GM12801 (cell line): ENCODE data around the gene TMEM87A.

ENCODE experiments used
- CTCF ChIP-seq: IDR thresholded peaks from one replicate; pipeline ENCODE4 v1.5.1; 2011; ENCODE audit warnings: control low read depth; ENCODE audit not compliant: insufficient read length; ENCODE audit errors: extremely low read depth

Gene TMEM87A

GRCh38 chr15:42264795-42265194 lies 8.4 kb downstream of the TMEM87A start:
- TF ChIP-seq CTCF = no peak

- TF ChIP-seq CTCF = no peak
Observed at GRCh38 chr15:42253300-42253699, 19.9 kb downstream of the TMEM87A start.

GRCh38 chr15:42240823-42241222 lies 32.4 kb downstream of the TMEM87A start:
- no peak for TF ChIP-seq CTCF

GRCh38 chr15:42239528-42240182 lies 33.6 kb downstream of the TMEM87A start:
- TF ChIP-seq CTCF = no peak

GRCh38 chr15:42233107-42233506 lies 40.1 kb downstream of the TMEM87A start:
- no peak for TF ChIP-seq CTCF

GRCh38 chr15:42232606-42233005 lies 40.6 kb downstream of the TMEM87A start:
- no peak for TF ChIP-seq CTCF

- no peak for TF ChIP-seq CTCF
Observed at GRCh38 chr15:42231088-42231487, 42.1 kb downstream of the TMEM87A start.
